K562 (cell line): Measurements from ENCODE around the gene PGS1. TPM values are rescaled to one million over a fixed set of nuclear protein-coding genes. Genes with fewer than 3 reads are reported as not detected.

Experiments used
- ATAC-seq: fragments of 200-7000 bp; cut with Tn5 transposase; 3 replicates; pipeline ENCODE4 v1.9.1; 2020; ENCODE audit warnings: moderate library complexity
- BruUV-seq: library from RNA; stranded (reverse); fragments of 400-500 nt; replicated peaks from 2 replicates; lab custom pipeline; 2021; lab: Mats Ljungman, UMichigan
- CTCF ChIA-PET: fragments of 300-600 bp; formaldehyde crosslinking; extraction: SDS; loops from one replicate; lab custom pipeline; 2021; ENCODE audit warnings: low intra/inter-chr PET ratio; lab: Yijun Ruan, JAX
- POLR2A ChIA-PET: fragments of 300-600, 350-650 bp; sonication (Branson Sonifier 250); formaldehyde crosslinking; extraction: SDS; loops from one replicate; lab custom pipeline; 2021; ENCODE audit warnings: antibody characterized with exemption, inconsistent platforms; lab: Yijun Ruan, JAX
- DNase-seq, 4 experiments: peaks; one replicate each; pipeline versions ENCODE4 v3.0.0 to v3.0.0-alpha.2; 2011 to 2018; ENCODE audit warnings: low spot score in 3 of 4, mixed read lengths in 3 of 4; ENCODE audit errors: extremely low read depth in 1 of 4
- FAIRE-seq: peaks from 2 replicates; lab custom pipeline; 2011; peaks lifted over from hg19 to GRCh38; lab: Jason Lieb, UNC
- H2AFZ ChIP-seq: 2 replicates; pipeline ENCODE4 v1.6.0; 2011; ENCODE audit warnings: low read depth, low read length, control low read depth, inconsistent platforms
- H3K27ac ChIP-seq: fragments of 200-600 bp; 3 replicates; pipeline ENCODE4 v1.8.0; 2011; ENCODE audit warnings: low read depth, mild to moderate bottlenecking, control low read depth, inconsistent platforms, low read length, moderate library complexity, mixed read lengths; ENCODE audit errors: extremely low read depth
- H3K27me3 ChIP-seq, 2 experiments: fragments of 300-600 bp in 1 of 2; 2 replicates in 1 of 2; 3 replicates in 1 of 2; pipeline versions ENCODE4 v1.6.0 to v1.8.0; 2011; ENCODE audit warnings: inconsistent platforms in 2 of 2, low read length in 2 of 2, mild to moderate bottlenecking in 1 of 2, mixed read lengths in 1 of 2, moderate library complexity in 1 of 2; ENCODE audit not compliant: control insufficient read depth in 2 of 2, insufficient read depth in 2 of 2
- H3K36me3 ChIP-seq: fragments of 300-600 bp; 3 replicates; pipeline ENCODE4 v1.8.0; 2011; ENCODE audit warnings: mild to moderate bottlenecking, low read length, inconsistent platforms; ENCODE audit not compliant: control insufficient read depth, insufficient read depth
- H3K4me1 ChIP-seq, 2 experiments: fragments of 200-600 bp in 1 of 2; replicated peaks in 1 of 2; 2 replicates in 1 of 2; 3 replicates in 1 of 2; pipeline versions ENCODE4 v1.5.1 to v1.8.0; 2011; ENCODE audit warnings: inconsistent platforms in 2 of 2, low read length in 2 of 2, mild to moderate bottlenecking in 1 of 2, mixed read lengths in 1 of 2, moderate library complexity in 1 of 2; ENCODE audit not compliant: control insufficient read depth in 2 of 2, insufficient read depth in 2 of 2
- H3K4me2 ChIP-seq: 2 replicates; pipeline ENCODE4 v1.6.1; 2011; ENCODE audit warnings: low read length, control low read depth, inconsistent platforms, mixed read lengths; ENCODE audit not compliant: insufficient read depth
- H3K4me3 ChIP-seq: fragments of 200-600 bp; sonication (generic), shearing (Covaris generic); 2 replicates; pipeline ENCODE4 v1.5.1; 2016; ENCODE audit warnings: control low read depth, inconsistent platforms
- H3K79me2 ChIP-seq: fragments of 200-600 bp; 3 replicates; pipeline ENCODE4 v1.8.0; 2011; ENCODE audit warnings: low read length, inconsistent platforms; ENCODE audit not compliant: control insufficient read depth, insufficient read depth
- H3K9ac ChIP-seq, 2 experiments: 2 replicates each; pipeline versions ENCODE4 v1.6.0 to v1.6.1; 2011; ENCODE audit warnings: low read depth in 2 of 2, low read length in 2 of 2, control low read depth in 1 of 2, inconsistent platforms in 1 of 2, mild to moderate bottlenecking in 1 of 2, mixed read lengths in 1 of 2; ENCODE audit not compliant: insufficient read depth in 1 of 2
- H3K9me1 ChIP-seq: one replicate; pipeline ENCODE4 v1.6.0; 2011; ENCODE audit warnings: inconsistent platforms, mild to moderate bottlenecking, low read length, moderate library complexity; ENCODE audit not compliant: control insufficient read depth, insufficient read depth
- H3K9me3 ChIP-seq: replicated peaks from 2 replicates; pipeline ENCODE4 v1.5.1; 2011; ENCODE audit warnings: low read depth, low read length, inconsistent platforms; ENCODE audit not compliant: control insufficient read depth, insufficient read depth
- H4K20me1 ChIP-seq: replicated peaks from 2 replicates; pipeline ENCODE4 v1.6.1; 2011; ENCODE audit warnings: low read length, inconsistent platforms, mixed read lengths; ENCODE audit not compliant: control insufficient read depth, insufficient read depth
- ARID1B ChIP-seq: fragments of 450-650 bp; IDR thresholded peaks from 2 replicates; pipeline ENCODE4 v1.6.1; 2016; ENCODE audit warnings: antibody characterized with exemption, mild to moderate bottlenecking, inconsistent platforms
- BCOR ChIP-seq: fragments of 450-650 bp; IDR thresholded peaks from 2 replicates; pipeline ENCODE4 v1.6.1; 2016
- CC2D1A ChIP-seq: fragments of 450-650 bp; IDR thresholded peaks from 2 replicates; pipeline ENCODE4 v1.6.1; 2017; ENCODE audit warnings: mild to moderate bottlenecking
- FIP1L1 ChIP-seq: fragments of 200-400 bp; formaldehyde crosslinking; IDR thresholded peaks from 2 replicates; pipeline ENCODE4 v1.6.1; 2018; ENCODE audit warnings: mild to moderate bottlenecking, low read depth, low read length; ENCODE audit not compliant: poor library complexity, severe bottlenecking
- GABPA ChIP-seq: fragments of 200-800 bp; sonication (Bioruptor generic); conservative IDR thresholded peaks from 2 replicates; pipeline ENCODE4 v1.6.1; 2016; ENCODE audit warnings: low read depth, missing genetic modification characterization, missing compliant biosample characterization
- GATAD2A ChIP-seq: fragments of 450-650 bp; IDR thresholded peaks from 2 replicates; pipeline ENCODE4 v1.6.1; 2017
- JUN ChIP-seq, 2 experiments: sonication (generic) in 1 of 2; formaldehyde crosslinking in 1 of 2; IDR thresholded peaks; 2 replicates each; pipeline versions ENCODE4 v1.6.1 to v1.8.0; 2012 to 2022; ENCODE audit warnings: borderline replicate concordance in 2 of 2, mild to moderate bottlenecking in 2 of 2, improper control_type of control experiment in 1 of 2, low read depth in 1 of 2, low read length in 1 of 2, missing genetic modification reagents in 1 of 2
- MECOM ChIP-seq: fragments of 250-450 bp; sonication (Bioruptor Pico); IDR thresholded peaks from 2 replicates; pipeline ENCODE4 v1.8.0; 2022; ENCODE audit warnings: inconsistent platforms
- POLR2AphosphoS5 ChIP-seq: IDR thresholded peaks from 2 replicates; pipeline ENCODE4 v1.6.1; 2011; ENCODE audit warnings: mild to moderate bottlenecking, low read depth, low read length, moderate library complexity; ENCODE audit not compliant: control insufficient read depth, insufficient read depth
- ZEB2 ChIP-seq: fragments of 450-650 bp; IDR thresholded peaks from 2 replicates; pipeline ENCODE4 v1.6.1; 2016
- ZNF143 ChIP-seq: sonication (generic); formaldehyde crosslinking; IDR thresholded peaks from 2 replicates; pipeline ENCODE4 v1.9.0; 2022; ENCODE audit warnings: mild to moderate bottlenecking, missing genetic modification reagents
- ZNF263 ChIP-seq: sonication (generic); formaldehyde crosslinking; IDR thresholded peaks from 2 replicates; pipeline ENCODE4 v1.8.0; 2022; ENCODE audit warnings: mild to moderate bottlenecking, missing genetic modification reagents, borderline replicate concordance
- ZNF695 ChIP-seq: fragments of 450-650 bp; formaldehyde crosslinking; IDR thresholded peaks from 2 replicates; pipeline ENCODE4 v1.4.0; 2020; ENCODE audit warnings: mild to moderate bottlenecking, moderate library complexity
- WGBS: fragments of 100-300 bp; shearing (Covaris generic); methylation state at CpG from one replicate; pipeline ENCODE4 v1.1.6; 2016; ENCODE audit warnings: low coverage, mixed read lengths; ENCODE audit not compliant: insufficient coverage; ENCODE audit errors: missing lambda C conversion rate; 5-methylcytosine and 5-hydroxymethylcytosine counted together
- in situ Hi-C: fragments of 300-500 bp; cut with MboI; formaldehyde crosslinking; loops from 4 replicates; pipeline ENCODE4 v1.15.0; 2018; ENCODE audit warnings: inconsistent platforms, mixed read lengths
- intact Hi-C: fragments of 100-400 bp; cut with micrococcal nuclease; formaldehyde crosslinking; loops from 2 replicates; pipeline ENCODE4 v1.14.2; 2022
- polyA plus RNA-seq, 8 experiments: library from polyadenylated mRNA; depleted of rRNA in 4 of 8; stranded (reverse) in 5 of 8; unstranded in 3 of 8; fragments of >200 nt; fragmentation: Nextera tagmentation in 2 of 8; fragmentation: Illumina TruSeq in 1 of 8; extraction: Ambion mirVana in 2 of 8; extraction: Trizol in 1 of 8; gene quantifications; 2 replicates each; pipeline versions ENCODE4 v1.2.1 to v1.2.3, GENCODE V29; 2011 to 2014; ENCODE audit warnings: inconsistent platforms in 1 of 8, missing spikeins in 1 of 8
- total RNA-seq, 7 experiments: library from RNA; depleted of rRNA in 6 of 7; stranded (reverse); fragments of >200 nt in 6 of 7; fragmentation: Illumina TruSeq in 2 of 7; extraction: Trizol in 2 of 7; gene quantifications; 2 replicates each; pipeline versions ENCODE4 v1.2.1 to v1.2.3, GENCODE V29; 2011 to 2021; ENCODE audit warnings: low replicate concordance in 1 of 7
- TF ChIP-seq, protein P1 (sequence below), 2 experiments: fragments of 250-450 bp in 1 of 2; fragments of 450-650 bp in 1 of 2; sonication (Bioruptor Pico) in 1 of 2; IDR thresholded peaks; 2 replicates each; pipeline versions ENCODE4 v1.6.1 to v1.8.0; 2016 to 2021; ENCODE audit warnings: mild to moderate bottlenecking in 2 of 2, moderate library complexity in 2 of 2, missing compliant biosample characterization in 1 of 2, missing genetic modification characterization in 1 of 2
- TF ChIP-seq, protein P2 (sequence below): sonication (generic); formaldehyde crosslinking; IDR thresholded peaks from 2 replicates; pipeline ENCODE4 v1.8.1; 2023; ENCODE audit warnings: mild to moderate bottlenecking, missing genetic modification reagents
- TF ChIP-seq, protein P3 (sequence below): fragments of 450-650 bp; conservative IDR thresholded peaks from 2 replicates; pipeline ENCODE4 v1.6.1; 2016; ENCODE audit warnings: missing genetic modification characterization, low read depth, mild to moderate bottlenecking, control low read depth, missing compliant biosample characterization

Gene PGS1
- total and polyA plus RNA-seq, 9 of the 15 experiments (the other 6 are each of a cell fraction or from before 2014, with no cell fraction given), result 1.3 to 39.4 (median 22.3) TPM

DNA sequence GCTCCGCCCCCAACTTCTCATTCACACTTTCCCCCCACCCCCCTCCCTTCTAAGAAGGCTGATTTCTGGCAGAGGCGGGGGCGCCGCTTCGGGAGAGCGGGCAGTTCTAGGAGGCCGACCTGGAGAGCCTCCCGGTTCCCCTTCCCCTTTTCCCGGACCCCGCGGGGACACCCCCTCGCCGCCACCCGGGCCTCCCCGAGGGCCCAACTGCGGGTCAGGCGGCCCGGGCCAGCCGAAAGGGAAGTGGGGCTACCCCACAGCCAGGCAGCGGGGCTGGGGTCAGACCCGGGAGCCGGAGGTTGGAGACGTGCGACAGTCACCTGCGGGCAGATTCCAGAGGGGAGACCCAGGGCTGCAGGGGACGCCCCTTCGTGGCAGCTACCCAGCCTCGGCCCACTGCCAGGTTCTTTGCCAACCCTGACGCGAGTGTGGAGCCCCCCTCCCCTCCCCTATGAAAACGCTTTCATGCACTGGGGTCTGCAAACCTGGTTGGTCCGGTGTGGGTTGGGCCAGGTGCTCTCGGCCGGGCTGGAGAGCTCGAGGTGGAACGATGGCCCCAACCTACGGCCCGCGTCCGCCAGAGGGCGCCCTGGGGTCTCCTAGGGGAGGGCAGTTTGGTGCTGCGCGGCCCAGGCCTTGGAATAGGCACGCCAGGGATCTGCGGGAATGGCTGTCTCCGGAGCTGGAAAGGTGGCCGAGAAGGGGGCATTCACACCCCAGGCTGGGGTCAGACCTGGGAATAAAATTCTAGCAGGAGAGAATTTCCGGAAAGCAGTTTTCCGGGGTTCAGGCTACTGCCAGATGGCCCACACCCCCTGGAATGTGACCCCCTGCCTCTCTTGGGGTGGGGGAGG lies 17.9 kb upstream of the PGS1 start:
- H3K9ac ChIP-seq, result peak overlapping the region; percentile 59 to 92; a peak in 3 of 4 replicates
- peaks cover 39 to 63% of the 10 kb centered on the region in 2 experiments for H3K4me1 ChIP-seq
- in situ Hi-C loops, result no loop called here
- peak; percentile 84 for ATAC-seq
- peak overlapping the region; percentile 89 for H2AFZ ChIP-seq
- peaks cover 49% of the 10 kb centered on the region for H4K20me1 ChIP-seq
- H3K27ac ChIP-seq, result peak overlapping the region; percentile 65
- peaks cover 32% of the 10 kb centered on the region for H3K36me3 ChIP-seq
- intact Hi-C loops, result loop anchor here (1.0 kb wide), 2 partner anchors 62 to 71 kb away; no protein-coding TSS in a partner anchor
- ChIA-PET CTCF (interaction anchor here (1.0 to 2.1 kb wide), 3 partner anchors 62 to 110 kb away, joined by 6 to 12 read pairs (median 12); no protein-coding TSS in a partner anchor), POLR2A (interaction anchor here (0.6 to 2.4 kb wide), 11 partner anchors 9 to 341 kb away, joined by 3 to 8 read pairs (median 3); no protein-coding TSS in a partner anchor)
- H3K9me3 ChIP-seq, result no peaks in the 10 kb centered on the region
- peak overlapping the region; percentile 78 for H3K4me2 ChIP-seq
- 4% methylated on average over 27 of the region's 49 CpGs for WGBS
- H3K9me1 ChIP-seq, result peaks cover 23% of the 10 kb centered on the region
- DNase-seq, result peak; percentile 88 to 92 (median 90)
- no TSS peak for BruUV-seq
- FAIRE-seq, result peak; percentile 83
- H3K4me3 ChIP-seq, result peak overlapping the region; percentile 90
- peaks cover 41% of the 10 kb centered on the region for H3K79me2 ChIP-seq
- H3K27me3 ChIP-seq, result 0 out of 5 replicates have a peak, but pooled peaks cover 0 to 4% of the 10 kb centered on the region in 2 experiments
- TF ChIP-seq CC2D1A (peak; percentile 56; the same call in 1 of the 2 replicates), GABPA (no peak), ZEB2 (peak; percentile 97), POLR2AphosphoS5 (no peak), ARID1B (peak; percentile 44), FIP1L1 (peak; percentile 75), BCOR (peak; percentile 45), ZNF695 (CRISPR knock-in tag) (no peak), ZNF263 (peak; percentile 57; the same call in 1 of the 2 replicates), JUN (IDR thresholded peaks at IDR 0.05; ENCODE audit: borderline replicate concordance, low read depth, low read length) (peak; percentile 49; the same call in 1 of the 2 replicates), JUN (CRISPR knock-in tag; IDR thresholded peaks at IDR 0.05; ENCODE audit: borderline replicate concordance) (no peak), MECOM (CRISPR knock-in tag) (peak; percentile 45; the same call in 1 of the 2 replicates), GATAD2A (0 out of 2 replicates have a peak, but pooled peaks have one; percentile 30), ZNF143 (CRISPR knock-in tag) (no peak)
- TF ChIP-seq, protein P1, sequence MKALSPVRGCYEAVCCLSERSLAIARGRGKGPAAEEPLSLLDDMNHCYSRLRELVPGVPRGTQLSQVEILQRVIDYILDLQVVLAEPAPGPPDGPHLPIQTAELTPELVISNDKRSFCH (CRISPR knock-in tag; IDR thresholded peaks at IDR 0.05), result no peak
- TF ChIP-seq, protein P1 (tag; IDR thresholded peaks at IDR 0.05), result no peak
- TF ChIP-seq, protein P2, sequence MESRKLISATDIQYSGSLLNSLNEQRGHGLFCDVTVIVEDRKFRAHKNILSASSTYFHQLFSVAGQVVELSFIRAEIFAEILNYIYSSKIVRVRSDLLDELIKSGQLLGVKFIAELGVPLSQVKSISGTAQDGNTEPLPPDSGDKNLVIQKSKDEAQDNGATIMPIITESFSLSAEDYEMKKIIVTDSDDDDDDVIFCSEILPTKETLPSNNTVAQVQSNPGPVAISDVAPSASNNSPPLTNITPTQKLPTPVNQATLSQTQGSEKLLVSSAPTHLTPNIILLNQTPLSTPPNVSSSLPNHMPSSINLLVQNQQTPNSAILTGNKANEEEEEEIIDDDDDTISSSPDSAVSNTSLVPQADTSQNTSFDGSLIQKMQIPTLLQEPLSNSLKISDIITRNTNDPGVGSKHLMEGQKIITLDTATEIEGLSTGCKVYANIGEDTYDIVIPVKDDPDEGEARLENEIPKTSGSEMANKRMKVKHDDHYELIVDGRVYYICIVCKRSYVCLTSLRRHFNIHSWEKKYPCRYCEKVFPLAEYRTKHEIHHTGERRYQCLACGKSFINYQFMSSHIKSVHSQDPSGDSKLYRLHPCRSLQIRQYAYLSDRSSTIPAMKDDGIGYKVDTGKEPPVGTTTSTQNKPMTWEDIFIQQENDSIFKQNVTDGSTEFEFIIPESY, result peak; percentile 40; the same call in 1 of the 2 replicates
- TF ChIP-seq, protein P3, sequence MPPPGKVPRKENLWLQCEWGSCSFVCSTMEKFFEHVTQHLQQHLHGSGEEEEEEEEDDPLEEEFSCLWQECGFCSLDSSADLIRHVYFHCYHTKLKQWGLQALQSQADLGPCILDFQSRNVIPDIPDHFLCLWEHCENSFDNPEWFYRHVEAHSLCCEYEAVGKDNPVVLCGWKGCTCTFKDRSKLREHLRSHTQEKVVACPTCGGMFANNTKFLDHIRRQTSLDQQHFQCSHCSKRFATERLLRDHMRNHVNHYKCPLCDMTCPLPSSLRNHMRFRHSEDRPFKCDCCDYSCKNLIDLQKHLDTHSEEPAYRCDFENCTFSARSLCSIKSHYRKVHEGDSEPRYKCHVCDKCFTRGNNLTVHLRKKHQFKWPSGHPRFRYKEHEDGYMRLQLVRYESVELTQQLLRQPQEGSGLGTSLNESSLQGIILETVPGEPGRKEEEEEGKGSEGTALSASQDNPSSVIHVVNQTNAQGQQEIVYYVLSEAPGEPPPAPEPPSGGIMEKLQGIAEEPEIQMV (tag), result no peak
